ENCODE results near the gene FNDC3B.

FNDC3B gene

GRCh38 chr3:172438186-172438585 is 398.8 kb downstream of the FNDC3B start:
- no peaks in the 10 kb centered on the region for H3K4me1 ChIP-seq (ENCODE audit: low read length)
- no peaks in the 10 kb centered on the region for H3K79me2 ChIP-seq (ENCODE audit: low read length)
- no peak for DNase-seq
- H3K4me3 ChIP-seq (ENCODE audit: low read length), result no peak overlapping the region
- no peak overlapping the region for H3K9ac ChIP-seq (ENCODE audit: low read length)
- no peaks in the 10 kb centered on the region for H3K9me3 ChIP-seq (replicated peaks; ENCODE audit: insufficient read depth, low read length)
- no peaks in the 10 kb centered on the region for H3K36me3 ChIP-seq (replicated peaks; ENCODE audit: insufficient read depth, low read length)
- H3K27ac ChIP-seq (ENCODE audit: low read length), result no peak overlapping the region
- H2AFZ ChIP-seq (ENCODE audit: low read length), result no peak overlapping the region
- no peak for TF ChIP-seq EZH2 (optimal IDR thresholded peaks at IDR 0.05; ENCODE audit: low read depth, low read length)
- no peak for TF ChIP-seq CTCF (IDR thresholded peaks at IDR 0.05; ENCODE audit: low read length)
- TF ChIP-seq EZH2phosphoT487 (IDR thresholded peaks at IDR 0.05; ENCODE audit: low read length), result no peak
- no peaks in the 10 kb centered on the region for H3K27me3 ChIP-seq (replicated peaks; ENCODE audit: insufficient read depth, low read length)
- H3K9me2 ChIP-seq (replicated peaks; ENCODE audit: insufficient read depth, low read length), result no peaks in the 10 kb centered on the region
- no peak overlapping the region for H3K4me2 ChIP-seq (ENCODE audit: low read depth, low read length)
- H4K20me1 ChIP-seq (ENCODE audit: insufficient read depth, low read length), result no peaks in the 10 kb centered on the region
- H3F3A ChIP-seq (ENCODE audit: insufficient read depth, low read length), result no peaks in the 10 kb centered on the region

DNA sequence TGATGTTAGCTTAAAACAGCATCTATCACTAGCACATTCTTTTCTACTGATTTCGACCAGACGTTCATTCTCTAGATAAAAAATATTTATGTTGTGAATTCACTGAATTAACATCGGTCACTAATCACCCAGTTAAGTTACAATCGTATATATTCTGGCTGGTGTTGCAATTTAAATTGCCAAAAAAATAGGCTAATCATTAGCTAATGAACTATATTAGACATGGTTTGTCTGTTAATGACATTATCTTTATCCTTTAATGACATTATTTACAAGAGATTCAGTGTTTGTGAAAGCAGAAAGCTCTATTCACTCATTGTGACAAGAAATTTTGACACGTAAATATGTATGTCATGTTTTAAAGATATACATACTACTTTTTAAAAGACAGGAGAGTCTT is 402.2 kb downstream of the FNDC3B start:
- TF ChIP-seq CTCF (IDR thresholded peaks at IDR 0.05; ENCODE audit: low read length), result no peak
- TF ChIP-seq EZH2phosphoT487 (IDR thresholded peaks at IDR 0.05; ENCODE audit: low read length), result no peak
- TF ChIP-seq EZH2 (optimal IDR thresholded peaks at IDR 0.05; ENCODE audit: low read depth, low read length), result no peak
- no peaks in the 10 kb centered on the region for H3F3A ChIP-seq (ENCODE audit: insufficient read depth, low read length)
- no peaks in the 10 kb centered on the region for H3K9me2 ChIP-seq (replicated peaks; ENCODE audit: insufficient read depth, low read length)
- H3K36me3 ChIP-seq (replicated peaks; ENCODE audit: insufficient read depth, low read length), result no peaks in the 10 kb centered on the region
- no peaks in the 10 kb centered on the region for H3K9me3 ChIP-seq (replicated peaks; ENCODE audit: insufficient read depth, low read length)
- no peaks in the 10 kb centered on the region for H3K79me2 ChIP-seq (ENCODE audit: low read length)
- no peak for DNase-seq
- H3K27me3 ChIP-seq (replicated peaks; ENCODE audit: insufficient read depth, low read length), result no peaks in the 10 kb centered on the region
- H3K4me1 ChIP-seq (ENCODE audit: low read length), result no peaks in the 10 kb centered on the region
- H3K4me2 ChIP-seq (ENCODE audit: low read depth, low read length), result no peak overlapping the region
- H3K9ac ChIP-seq (ENCODE audit: low read length), result no peak overlapping the region
- H4K20me1 ChIP-seq (ENCODE audit: insufficient read depth, low read length), result no peaks in the 10 kb centered on the region
- H2AFZ ChIP-seq (ENCODE audit: low read length), result no peak overlapping the region
- H3K4me3 ChIP-seq (ENCODE audit: low read length), result no peak overlapping the region
- H3K27ac ChIP-seq (ENCODE audit: low read length), result no peak overlapping the region

DNA sequence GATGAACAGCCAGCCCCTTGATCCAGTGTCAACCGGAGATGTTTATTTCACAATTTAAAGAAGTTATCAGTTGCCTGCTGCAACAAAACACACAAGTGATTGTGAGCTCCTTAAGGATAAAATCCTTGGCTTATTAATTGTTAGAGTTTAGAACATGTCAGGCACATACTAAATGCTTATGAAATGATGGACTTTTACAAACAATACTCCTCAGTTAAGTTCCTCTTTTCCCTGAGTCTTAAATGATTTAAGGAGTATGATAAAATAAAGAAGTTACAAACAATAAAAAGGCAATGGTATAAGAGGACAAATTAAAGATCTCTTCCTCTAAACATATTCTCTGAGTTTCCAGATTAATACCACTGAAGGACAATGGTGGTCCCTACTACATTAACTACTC is 403.2 kb downstream of the FNDC3B start:
- DNase-seq, result no peak
- no peak overlapping the region for H2AFZ ChIP-seq (ENCODE audit: low read length)
- H3K9ac ChIP-seq (ENCODE audit: low read length), result no peak overlapping the region
- H3K27me3 ChIP-seq (replicated peaks; ENCODE audit: insufficient read depth, low read length), result no peaks in the 10 kb centered on the region
- no peaks in the 10 kb centered on the region for H3K79me2 ChIP-seq (ENCODE audit: low read length)
- no peaks in the 10 kb centered on the region for H4K20me1 ChIP-seq (ENCODE audit: insufficient read depth, low read length)
- H3F3A ChIP-seq (ENCODE audit: insufficient read depth, low read length), result no peaks in the 10 kb centered on the region
- H3K4me3 ChIP-seq (ENCODE audit: low read length), result no peak overlapping the region
- H3K9me2 ChIP-seq (replicated peaks; ENCODE audit: insufficient read depth, low read length), result no peaks in the 10 kb centered on the region
- H3K27ac ChIP-seq (ENCODE audit: low read length), result no peak overlapping the region
- H3K4me1 ChIP-seq (ENCODE audit: low read length), result no peaks in the 10 kb centered on the region
- no peaks in the 10 kb centered on the region for H3K9me3 ChIP-seq (replicated peaks; ENCODE audit: insufficient read depth, low read length)
- H3K36me3 ChIP-seq (replicated peaks; ENCODE audit: insufficient read depth, low read length), result no peaks in the 10 kb centered on the region
- no peak overlapping the region for H3K4me2 ChIP-seq (ENCODE audit: low read depth, low read length)
- TF ChIP-seq CTCF (IDR thresholded peaks at IDR 0.05; ENCODE audit: low read length) (no peak), EZH2 (optimal IDR thresholded peaks at IDR 0.05; ENCODE audit: low read depth, low read length) (no peak), EZH2phosphoT487 (IDR thresholded peaks at IDR 0.05; ENCODE audit: low read length) (no peak)
